OCI-LY7 (cell line): ENCODE results near the gene G6PC3.

ENCODE experiments used
- CTCF ChIP-seq: fragments of 200-600 bp; sonication (generic); conservative IDR thresholded peaks from 2 replicates; pipeline ENCODE4 v1.5.1; 2014; ENCODE audit warnings: mild to moderate bottlenecking, antibody characterized with exemption, low read length, moderate library complexity, mixed read lengths
- EZH2phosphoT487 ChIP-seq: fragments of 200-600 bp; sonication (generic); IDR thresholded peaks from 2 replicates; pipeline ENCODE4 v1.6.1; 2018; ENCODE audit warnings: low read depth, borderline replicate concordance, mild to moderate bottlenecking, mixed run types, antibody characterized with exemption, low read length, moderate library complexity, mixed read lengths

GRCh38 chr17:44076716-44077594 lies 6.4 kb downstream of the G6PC3 start:
- TF ChIP-seq CTCF (no peak), EZH2phosphoT487 (no peak)
